SH-SY5Y (cell line): ENCODE results near the gene ZNF638.

Experiments used
- GATA2 ChIP-seq: IDR thresholded peaks from 2 replicates; pipeline ENCODE4 v1.6.1; 2011; ENCODE audit warnings: mild to moderate bottlenecking, low read depth, low read length
- GATA3 ChIP-seq: IDR thresholded peaks from 2 replicates; pipeline ENCODE4 v1.6.1; 2011; ENCODE audit warnings: low read depth, mild to moderate bottlenecking, low read length, moderate library complexity

DNA sequence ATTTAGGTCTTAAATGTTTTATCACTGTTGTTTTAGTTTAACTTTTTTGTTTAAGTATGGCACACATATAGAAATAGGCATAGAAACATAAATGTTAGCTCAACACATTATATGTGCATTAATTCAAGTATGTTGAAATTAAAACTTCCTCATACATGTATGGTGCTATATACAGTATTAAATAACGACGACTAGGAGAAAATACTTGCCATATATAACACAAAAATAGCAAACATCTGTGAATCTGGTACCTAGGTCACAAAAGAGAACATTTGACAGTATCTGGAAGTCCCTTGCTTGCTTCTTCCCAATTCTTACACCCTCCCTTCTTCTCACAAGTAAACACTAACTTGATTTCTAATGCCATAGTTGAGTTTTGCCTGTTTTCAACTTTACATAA, 38.4 kb downstream of the ZNF638 start:
- TF ChIP-seq GATA2 (no peak), GATA3 (no peak)
